HepG2 (cell line): ENCODE measurements around the gene STH. TPM values are rescaled to one million over a fixed set of nuclear protein-coding genes. Genes with fewer than 3 reads are reported as not detected.

ENCODE experiments used
- FOSL1 ChIP-seq: sonication (generic); formaldehyde crosslinking; IDR thresholded peaks from 2 replicates; pipeline ENCODE4 v1.9.0; 2021; ENCODE audit warnings: missing genetic modification reagents, borderline replicate concordance
- GFI1 ChIP-seq: sonication (generic); formaldehyde crosslinking; IDR thresholded peaks from 2 replicates; pipeline ENCODE4 v1.5.0; 2020; ENCODE audit warnings: missing genetic modification reagents, mild to moderate bottlenecking, borderline replicate concordance
- GLI4 ChIP-seq: sonication (generic); formaldehyde crosslinking; IDR thresholded peaks from 2 replicates; pipeline ENCODE4 v1.5.1; 2020; ENCODE audit warnings: missing genetic modification reagents, mild to moderate bottlenecking, moderate library complexity, borderline replicate concordance
- HNF4A ChIP-seq: sonication (generic); formaldehyde crosslinking; IDR thresholded peaks from 2 replicates; pipeline ENCODE4 v1.4.0; 2020; ENCODE audit warnings: missing genetic modification reagents
- RFX5 ChIP-seq: IDR thresholded peaks from 2 replicates; pipeline ENCODE4 v1.6.1; 2011; ENCODE audit warnings: low read depth, low read length, improper control_type of control experiment
- SNAPC2 ChIP-seq: sonication (generic); formaldehyde crosslinking; IDR thresholded peaks from 2 replicates; pipeline ENCODE4 v1.8.1; 2022; ENCODE audit warnings: mild to moderate bottlenecking, missing genetic modification reagents
- SRSF1 ChIP-seq: fragments of 200-400 bp; formaldehyde crosslinking; optimal IDR thresholded peaks from 2 replicates; pipeline ENCODE3; 2017; ENCODE audit warnings: mild to moderate bottlenecking, low read depth, low read length, moderate library complexity
- TRIM22 ChIP-seq: fragments of 450-650 bp; IDR thresholded peaks from 2 replicates; pipeline ENCODE4 v1.6.1; 2017
- ZBTB20 ChIP-seq: sonication (generic); formaldehyde crosslinking; IDR thresholded peaks from 2 replicates; pipeline ENCODE4 v1.8.1; 2023; ENCODE audit warnings: missing genetic modification reagents, low read depth, mild to moderate bottlenecking, borderline replicate concordance
- ZC3H13 ChIP-seq: sonication (generic); formaldehyde crosslinking; IDR thresholded peaks from 2 replicates; pipeline ENCODE4 v1.8.1; 2023; ENCODE audit warnings: mild to moderate bottlenecking, missing genetic modification reagents, moderate library complexity
- ZFAT ChIP-seq: sonication (generic); formaldehyde crosslinking; conservative IDR thresholded peaks from 2 replicates; pipeline ENCODE4 v1.8.1; 2023; ENCODE audit warnings: missing genetic modification reagents, inconsistent platforms
- ZNF121 ChIP-seq: sonication (generic); formaldehyde crosslinking; IDR thresholded peaks from 2 replicates; pipeline ENCODE4 v1.5.0; 2020; ENCODE audit warnings: mild to moderate bottlenecking, missing genetic modification reagents
- ZNF367 ChIP-seq: sonication (generic); formaldehyde crosslinking; IDR thresholded peaks from 2 replicates; pipeline ENCODE4 v1.4.0; 2020; ENCODE audit warnings: missing genetic modification reagents, borderline replicate concordance
- ZNF44 ChIP-seq: sonication (generic); formaldehyde crosslinking; IDR thresholded peaks from 2 replicates; pipeline ENCODE4 v1.5.1; 2020; ENCODE audit warnings: mild to moderate bottlenecking, missing genetic modification reagents
- ZNF484 ChIP-seq: sonication (generic); formaldehyde crosslinking; IDR thresholded peaks from 2 replicates; pipeline ENCODE4 v1.5.1; 2020; ENCODE audit warnings: mild to moderate bottlenecking, low read depth, missing genetic modification reagents, borderline replicate concordance
- ZNF572 ChIP-seq: sonication (generic); formaldehyde crosslinking; IDR thresholded peaks from 2 replicates; pipeline ENCODE4 v1.5.1; 2020; ENCODE audit warnings: mild to moderate bottlenecking, missing genetic modification reagents
- ZNF652 ChIP-seq: IDR thresholded peaks from 2 replicates; pipeline ENCODE4 v1.6.1; 2016; ENCODE audit warnings: low read depth, borderline replicate concordance
- ZNF704 ChIP-seq: sonication (generic); formaldehyde crosslinking; IDR thresholded peaks from 2 replicates; pipeline ENCODE4 v1.8.1; 2023; ENCODE audit warnings: mild to moderate bottlenecking, inconsistent platforms, moderate library complexity, missing genetic modification reagents, borderline replicate concordance
- ZNF891 ChIP-seq: sonication (generic); formaldehyde crosslinking; IDR thresholded peaks from 2 replicates; pipeline ENCODE4 v1.5.0; 2020; ENCODE audit warnings: mild to moderate bottlenecking, missing genetic modification reagents
- polyA plus RNA-seq, 8 experiments: library from polyadenylated mRNA; depleted of rRNA in 3 of 8; stranded (reverse) in 7 of 8; unstranded in 1 of 8; fragments of >200 nt; fragmentation: Illumina TruSeq in 4 of 8; extraction: Trizol in 4 of 8; gene quantifications; 2 replicates each; pipeline versions ENCODE4 v1.2.1 to v1.2.3, GENCODE V29; 2011 to 2016; ENCODE audit warnings: low read depth in 4 of 8, missing spikeins in 1 of 8, mixed read lengths in 1 of 8; ENCODE audit not compliant: insufficient read depth in 1 of 8
- total RNA-seq, 5 experiments: library from RNA; depleted of rRNA; stranded (reverse); fragments of >200 nt; fragmentation: Illumina TruSeq; extraction: Trizol; gene quantifications; 2 replicates each; pipeline ENCODE4 v1.2.3, GENCODE V29; 2016; ENCODE audit warnings: low read depth in 1 of 5
- TF ChIP-seq, protein P1 (sequence below): IDR thresholded peaks from 2 replicates; pipeline ENCODE4 v1.4.0; 2020; ENCODE audit warnings: mild to moderate bottlenecking, missing genetic modification reagents
- TF ChIP-seq, protein P2 (sequence below): IDR thresholded peaks from 2 replicates; pipeline ENCODE4 v1.6.1; 2016; ENCODE audit warnings: low read depth, control low read depth

Gene STH
- total and polyA plus RNA-seq, 2 of the 13 experiments (the other 11 are each of a cell fraction or from before 2014, with no cell fraction given) = not detected

DNA sequence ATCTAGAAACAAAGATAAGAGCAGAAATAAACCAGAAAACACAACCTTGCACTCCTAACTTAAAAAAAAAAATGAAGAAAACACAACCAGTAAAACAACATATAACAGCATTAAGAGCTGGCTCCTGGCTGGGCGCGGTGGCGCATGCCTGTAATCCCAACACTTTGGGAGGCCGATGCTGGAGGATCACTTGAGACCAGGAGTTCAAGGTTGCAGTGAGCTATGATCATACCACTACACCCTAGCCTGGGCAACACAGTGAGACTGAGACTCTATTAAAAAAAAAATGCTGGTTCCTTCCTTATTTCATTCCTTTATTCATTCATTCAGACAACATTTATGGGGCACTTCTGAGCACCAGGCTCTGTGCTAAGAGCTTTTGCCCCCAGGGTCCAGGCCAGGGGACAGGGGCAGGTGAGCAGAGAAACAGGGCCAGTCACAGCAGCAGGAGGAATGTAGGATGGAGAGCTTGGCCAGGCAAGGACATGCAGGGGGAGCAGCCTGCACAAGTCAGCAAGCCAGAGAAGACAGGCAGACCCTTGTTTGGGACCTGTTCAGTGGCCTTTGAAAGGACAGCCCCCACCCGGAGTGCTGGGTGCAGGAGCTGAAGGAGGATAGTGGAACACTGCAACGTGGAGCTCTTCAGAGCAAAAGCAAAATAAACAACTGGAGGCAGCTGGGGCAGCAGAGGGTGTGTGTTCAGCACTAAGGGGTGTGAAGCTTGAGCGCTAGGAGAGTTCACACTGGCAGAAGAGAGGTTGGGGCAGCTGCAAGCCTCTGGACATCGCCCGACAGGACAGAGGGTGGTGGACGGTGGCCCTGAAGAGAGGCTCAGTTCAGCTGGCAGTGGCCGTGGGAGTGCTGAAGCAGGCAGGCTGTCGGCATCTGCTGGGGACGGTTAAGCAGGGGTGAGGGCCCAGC is 2.6 kb downstream of the STH start (continued):
- TF ChIP-seq HNF4A (CRISPR knock-in tag) = peak; percentile 34
- TF ChIP-seq RFX5 = no peak
- TF ChIP-seq ZNF572 (CRISPR knock-in tag) = no peak
- TF ChIP-seq FOSL1 = no peak
- peak; percentile 51 for TF ChIP-seq SRSF1
- TF ChIP-seq ZNF121 = peak; percentile 70
- TF ChIP-seq ZNF704 = no peak
- 0 out of 2 replicates have a peak, but pooled peaks have one; percentile 10 for TF ChIP-seq GLI4 (CRISPR knock-in tag)
- no peak for TF ChIP-seq GFI1 (CRISPR knock-in tag)
- TF ChIP-seq ZBTB20 (CRISPR knock-in tag) = no peak
- TF ChIP-seq ZC3H13 (CRISPR knock-in tag) = no peak
- TF ChIP-seq TRIM22 = no peak
- TF ChIP-seq ZNF367 (CRISPR knock-in tag) = no peak
- TF ChIP-seq, protein P1, sequence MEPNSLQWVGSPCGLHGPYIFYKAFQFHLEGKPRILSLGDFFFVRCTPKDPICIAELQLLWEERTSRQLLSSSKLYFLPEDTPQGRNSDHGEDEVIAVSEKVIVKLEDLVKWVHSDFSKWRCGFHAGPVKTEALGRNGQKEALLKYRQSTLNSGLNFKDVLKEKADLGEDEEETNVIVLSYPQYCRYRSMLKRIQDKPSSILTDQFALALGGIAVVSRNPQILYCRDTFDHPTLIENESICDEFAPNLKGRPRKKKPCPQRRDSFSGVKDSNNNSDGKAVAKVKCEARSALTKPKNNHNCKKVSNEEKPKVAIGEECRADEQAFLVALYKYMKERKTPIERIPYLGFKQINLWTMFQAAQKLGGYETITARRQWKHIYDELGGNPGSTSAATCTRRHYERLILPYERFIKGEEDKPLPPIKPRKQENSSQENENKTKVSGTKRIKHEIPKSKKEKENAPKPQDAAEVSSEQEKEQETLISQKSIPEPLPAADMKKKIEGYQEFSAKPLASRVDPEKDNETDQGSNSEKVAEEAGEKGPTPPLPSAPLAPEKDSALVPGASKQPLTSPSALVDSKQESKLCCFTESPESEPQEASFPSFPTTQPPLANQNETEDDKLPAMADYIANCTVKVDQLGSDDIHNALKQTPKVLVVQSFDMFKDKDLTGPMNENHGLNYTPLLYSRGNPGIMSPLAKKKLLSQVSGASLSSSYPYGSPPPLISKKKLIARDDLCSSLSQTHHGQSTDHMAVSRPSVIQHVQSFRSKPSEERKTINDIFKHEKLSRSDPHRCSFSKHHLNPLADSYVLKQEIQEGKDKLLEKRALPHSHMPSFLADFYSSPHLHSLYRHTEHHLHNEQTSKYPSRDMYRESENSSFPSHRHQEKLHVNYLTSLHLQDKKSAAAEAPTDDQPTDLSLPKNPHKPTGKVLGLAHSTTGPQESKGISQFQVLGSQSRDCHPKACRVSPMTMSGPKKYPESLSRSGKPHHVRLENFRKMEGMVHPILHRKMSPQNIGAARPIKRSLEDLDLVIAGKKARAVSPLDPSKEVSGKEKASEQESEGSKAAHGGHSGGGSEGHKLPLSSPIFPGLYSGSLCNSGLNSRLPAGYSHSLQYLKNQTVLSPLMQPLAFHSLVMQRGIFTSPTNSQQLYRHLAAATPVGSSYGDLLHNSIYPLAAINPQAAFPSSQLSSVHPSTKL = no peak
- TF ChIP-seq, protein P2, sequence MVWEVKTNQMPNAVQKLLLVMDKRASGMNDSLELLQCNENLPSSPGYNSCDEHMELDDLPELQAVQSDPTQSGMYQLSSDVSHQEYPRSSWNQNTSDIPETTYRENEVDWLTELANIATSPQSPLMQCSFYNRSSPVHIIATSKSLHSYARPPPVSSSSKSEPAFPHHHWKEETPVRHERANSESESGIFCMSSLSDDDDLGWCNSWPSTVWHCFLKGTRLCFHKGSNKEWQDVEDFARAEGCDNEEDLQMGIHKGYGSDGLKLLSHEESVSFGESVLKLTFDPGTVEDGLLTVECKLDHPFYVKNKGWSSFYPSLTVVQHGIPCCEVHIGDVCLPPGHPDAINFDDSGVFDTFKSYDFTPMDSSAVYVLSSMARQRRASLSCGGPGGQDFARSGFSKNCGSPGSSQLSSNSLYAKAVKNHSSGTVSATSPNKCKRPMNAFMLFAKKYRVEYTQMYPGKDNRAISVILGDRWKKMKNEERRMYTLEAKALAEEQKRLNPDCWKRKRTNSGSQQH (CRISPR knock-in tag) = no peak
- no peak for TF ChIP-seq SNAPC2 (CRISPR knock-in tag)
- no peak for TF ChIP-seq ZNF44
- TF ChIP-seq ZNF484 (CRISPR knock-in tag) = no peak
- no peak for TF ChIP-seq ZNF652 (CRISPR knock-in tag)
- TF ChIP-seq ZNF891 (CRISPR knock-in tag) = 0 out of 2 replicates have a peak, but pooled peaks have one; percentile 73
- no peak for TF ChIP-seq ZFAT (CRISPR knock-in tag)
